VCaP (cell line): ENCODE data around the gene FAM149B1.
"Not testable (repeated sequence)": the region's sequence is repeated elsewhere in the genome, so short reads cannot be mapped to it uniquely, and the experiment has no call there.

Source experiments
- H3K27ac ChIP-seq: fragments of 450-650 bp; 2 replicates; pipeline ENCODE4 v1.5.1; 2017
- CTCF ChIP-seq: fragments of 450-650 bp; conservative IDR thresholded peaks from 2 replicates; pipeline ENCODE4 v1.5.1; 2017; ENCODE audit warnings: mild to moderate bottlenecking, moderate library complexity

FAM149B1 gene

GRCh38 chr10:73246646-73247508 lies 79.0 kb downstream of the FAM149B1 start, which contains the start of gene DNAJC9:
Gene DNAJC9 (minus strand): TSS chr10:73247255. CDS start chr10:73247189, 66 bp downstream.
- peak within 1 kb of the TSS; percentile 83 for H3K27ac ChIP-seq
- peak; percentile 5; the same call in 1 of the 2 replicates for TF ChIP-seq CTCF

GRCh38 chr10:73247509-73248258 lies 79.8 kb downstream of the FAM149B1 start:
- H3K27ac ChIP-seq = peak overlapping the region; percentile 83
- no peak for TF ChIP-seq CTCF

- peak overlapping the region; percentile 83 for H3K27ac ChIP-seq
- no peak for TF ChIP-seq CTCF
Observed at GRCh38 chr10:73248259-73248724, 80.4 kb downstream of the FAM149B1 start.

GRCh38 chr10:73251683-73252444 lies 83.9 kb downstream of the FAM149B1 start:
- no peak for TF ChIP-seq CTCF
- peak overlapping the region; percentile 95 for H3K27ac ChIP-seq

- TF ChIP-seq CTCF = no peak
- peak within 1 kb of the TSS; percentile 95 for H3K27ac ChIP-seq
Observed at GRCh38 chr10:73252445-73253224, 84.7 kb downstream of the FAM149B1 start, which contains the start of gene MRPS16. Gene MRPS16 (minus strand): TSS chr10:73252644. CDS start chr10:73252482, 162 bp downstream.

GRCh38 chr10:73253225-73253555 lies 85.3 kb downstream of the FAM149B1 start:
- no peak for TF ChIP-seq CTCF

GRCh38 chr10:73258612-73259011 lies 90.7 kb downstream of the FAM149B1 start:
- not testable (repeated sequence) for H3K27ac ChIP-seq

More at GRCh38 chr10:73253225-73253555, 85.3 kb downstream of the FAM149B1 start:
- H3K27ac ChIP-seq = peak overlapping the region; percentile 95
